Astrocyte (in vitro differentiated cells and primary cell): ENCODE results near the gene GPN2. TPM values are rescaled to one million over a fixed set of nuclear protein-coding genes. Genes with fewer than 3 reads are reported as not detected.

Experiments
- DNase-seq: peaks from one replicate; pipeline ENCODE4 v3.0.0-alpha.2; 2010; ENCODE audit warnings: low read depth
- FAIRE-seq: peaks from 2 replicates; lab custom pipeline; 2011; peaks lifted over from hg19 to GRCh38; lab: Jason Lieb, UNC
- H2AFZ ChIP-seq: 2 replicates; pipeline ENCODE4 v1.6.0; 2012; ENCODE audit warnings: low read depth, low read length, inconsistent platforms
- H3K27ac ChIP-seq: 2 replicates; pipeline ENCODE4 v1.5.1; 2011; ENCODE audit warnings: low read depth, low read length, inconsistent platforms
- H3K27me3 ChIP-seq: 2 replicates; pipeline ENCODE4 v1.6.0; 2011; ENCODE audit warnings: low read length, inconsistent platforms; ENCODE audit not compliant: insufficient read depth
- H3K36me3 ChIP-seq: 2 replicates; pipeline ENCODE4 v1.5.1; 2011; ENCODE audit warnings: low read length, inconsistent platforms; ENCODE audit not compliant: insufficient read depth
- H3K4me1 ChIP-seq: 2 replicates; pipeline ENCODE4 v1.5.1; 2011; ENCODE audit warnings: low read length, inconsistent platforms; ENCODE audit not compliant: insufficient read depth
- H3K4me2 ChIP-seq: 2 replicates; pipeline ENCODE4 v1.6.0; 2012; ENCODE audit warnings: low read length, inconsistent platforms
- H3K4me3 ChIP-seq: 2 replicates; pipeline ENCODE4 v1.5.1; 2011; ENCODE audit warnings: low read depth, mild to moderate bottlenecking, low read length, inconsistent platforms; ENCODE audit not compliant: insufficient read depth
- H3K79me2 ChIP-seq: 2 replicates; pipeline ENCODE4 v1.6.0; 2012; ENCODE audit warnings: mild to moderate bottlenecking, low read length, inconsistent platforms; ENCODE audit not compliant: insufficient read depth
- H3K9ac ChIP-seq: 2 replicates; pipeline ENCODE4 v1.6.0; 2012; ENCODE audit warnings: mild to moderate bottlenecking, low read length, inconsistent platforms
- H3K9me3 ChIP-seq: 2 replicates; pipeline ENCODE4 v1.5.1; 2012; ENCODE audit warnings: low read depth, mild to moderate bottlenecking, low read length, inconsistent platforms; ENCODE audit not compliant: insufficient read depth
- H4K20me1 ChIP-seq: 2 replicates; pipeline ENCODE4 v1.6.0; 2012; ENCODE audit warnings: low read length, inconsistent platforms; ENCODE audit not compliant: insufficient read depth
- H3K27ac Mint-ChIP-seq: one replicate; pipeline ENCODE4 v1.8.0; 2021; ENCODE audit warnings: mild to moderate bottlenecking, mixed read lengths; ENCODE audit not compliant: unreplicated experiment
- H3K27me3 Mint-ChIP-seq: one replicate; pipeline ENCODE4 v1.8.0; 2021; ENCODE audit warnings: low read depth, mixed read lengths; ENCODE audit not compliant: unreplicated experiment
- H3K36me3 Mint-ChIP-seq: one replicate; pipeline ENCODE4 v1.8.0; 2021; ENCODE audit warnings: low read depth, mixed read lengths; ENCODE audit not compliant: unreplicated experiment
- H3K4me1 Mint-ChIP-seq: one replicate; pipeline ENCODE4 v1.8.0; 2021; ENCODE audit warnings: low read depth, mixed read lengths; ENCODE audit not compliant: unreplicated experiment
- H3K4me3 Mint-ChIP-seq: one replicate; pipeline ENCODE4 v1.8.0; 2021; ENCODE audit warnings: mild to moderate bottlenecking, moderate library complexity, mixed read lengths; ENCODE audit not compliant: unreplicated experiment
- H3K9me3 Mint-ChIP-seq: one replicate; pipeline ENCODE4 v1.8.0; 2021; ENCODE audit warnings: mild to moderate bottlenecking, mixed read lengths; ENCODE audit not compliant: unreplicated experiment
- CTCF ChIP-seq: IDR thresholded peaks from 2 replicates; pipeline ENCODE4 v1.5.1; 2011; ENCODE audit warnings: low read depth, mild to moderate bottlenecking, inconsistent platforms, low read length, moderate library complexity; ENCODE audit not compliant: insufficient read depth
- EZH2 ChIP-seq: IDR thresholded peaks from 2 replicates; pipeline ENCODE4 v1.6.1; 2012; ENCODE audit warnings: mild to moderate bottlenecking, low read length, inconsistent platforms; ENCODE audit not compliant: insufficient read depth
- total RNA-seq: library from RNA; stranded (reverse); gene quantifications from 2 replicates; pipeline ENCODE4 v1.2.1, GENCODE V29; 2021

The GPN2 gene
- total RNA-seq, 1 donor from 2014 or later: 24.5 TPM

- H3K4me3 ChIP-seq: no peak overlapping the region
- peaks cover 10% of the 10 kb centered on the region for H3K4me1 ChIP-seq
- no peak overlapping the region for H3K9ac ChIP-seq
- H3K27me3 ChIP-seq: no peaks in the 10 kb centered on the region
- H3K36me3 ChIP-seq: peaks cover 28% of the 10 kb centered on the region
- peaks cover 1% of the 10 kb centered on the region for H4K20me1 ChIP-seq
- TF ChIP-seq EZH2 (no peak), CTCF (no peak)
- H3K9me3 Mint-ChIP-seq: no peaks in the 10 kb centered on the region
- no peaks in the 10 kb centered on the region for H3K9me3 ChIP-seq
- H3K79me2 ChIP-seq: peaks cover 59% of the 10 kb centered on the region
- DNase-seq (no peak), FAIRE-seq (no peak)
- no peak overlapping the region for H3K27ac ChIP-seq
- peak overlapping the region; percentile 67 for H3K27ac Mint-ChIP-seq
- H2AFZ ChIP-seq: no peak overlapping the region
- peak overlapping the region; percentile 56 for H3K4me3 Mint-ChIP-seq
- H3K4me1 Mint-ChIP-seq: peaks cover 10% of the 10 kb centered on the region
- peaks cover 30% of the 10 kb centered on the region for H3K36me3 Mint-ChIP-seq
- H3K4me2 ChIP-seq: no peak overlapping the region
- no peaks in the 10 kb centered on the region for H3K27me3 Mint-ChIP-seq
These were observed 48.0 kb upstream of the GPN2 start for GRCh38 chr1:26938004-26938658.

GRCh38 chr1:26936823-26937222, 46.7 kb upstream of the GPN2 start:
- TF ChIP-seq EZH2: no peak
- no peak for TF ChIP-seq CTCF
- no peak for FAIRE-seq

GRCh38 chr1:26932531-26932930, 42.4 kb upstream of the GPN2 start:
- Histone ChIP-seq H3K27me3 (no peaks in the 10 kb centered on the region), H3K27ac (no peak overlapping the region), H3K36me3 (peaks cover 36% of the 10 kb centered on the region), H4K20me1 (peaks cover 26% of the 10 kb centered on the region), H3K4me1 (no peaks in the 10 kb centered on the region), H3K9me3 (no peaks in the 10 kb centered on the region), H3K4me3 (no peak overlapping the region), H2AFZ (no peak overlapping the region), H3K4me2 (no peak overlapping the region), H3K9ac (no peak overlapping the region), H3K79me2 (peaks cover 65% of the 10 kb centered on the region)
- Mint-ChIP-seq H3K36me3 (peaks cover 27% of the 10 kb centered on the region), H3K4me3 (no peak overlapping the region), H3K27me3 (no peaks in the 10 kb centered on the region), H3K9me3 (no peaks in the 10 kb centered on the region), H3K4me1 (no peaks in the 10 kb centered on the region), H3K27ac (no peak overlapping the region)
- TF ChIP-seq EZH2 (no peak), CTCF (no peak)
- FAIRE-seq (no peak), DNase-seq (no peak)

More at GRCh38 chr1:26936823-26937222, 46.7 kb upstream of the GPN2 start:
- no peak overlapping the region for H3K27ac ChIP-seq
- H3K36me3 Mint-ChIP-seq: peaks cover 24% of the 10 kb centered on the region
- no peaks in the 10 kb centered on the region for H3K9me3 ChIP-seq
- H3K4me1 Mint-ChIP-seq: peaks cover 10% of the 10 kb centered on the region
- peaks cover 27% of the 10 kb centered on the region for H3K36me3 ChIP-seq
- H3K4me2 ChIP-seq: no peak overlapping the region
- H3K9me3 Mint-ChIP-seq: no peaks in the 10 kb centered on the region
- H3K79me2 ChIP-seq: peaks cover 70% of the 10 kb centered on the region
- no peak overlapping the region for H3K27ac Mint-ChIP-seq
- no peak for DNase-seq
- no peak overlapping the region for H2AFZ ChIP-seq
- H3K9ac ChIP-seq: no peak overlapping the region
- H3K4me3 Mint-ChIP-seq: no peak overlapping the region
- H3K4me3 ChIP-seq: no peak overlapping the region
- no peaks in the 10 kb centered on the region for H3K27me3 Mint-ChIP-seq
- peaks cover 11% of the 10 kb centered on the region for H4K20me1 ChIP-seq
- H3K27me3 ChIP-seq: no peaks in the 10 kb centered on the region
- peaks cover 10% of the 10 kb centered on the region for H3K4me1 ChIP-seq
